K562 (cell line): Measurements from ENCODE around the gene CEACAM5. TPM values are rescaled to one million over a fixed set of nuclear protein-coding genes. Genes with fewer than 3 reads are reported as not detected.

Experiments used
- ETV6 ChIP-seq, 3 experiments: fragments of 150-350 bp in 1 of 3; sonication (generic) in 1 of 3; formaldehyde crosslinking in 1 of 3; IDR thresholded peaks; 2 replicates each; pipeline versions ENCODE4 v1.6.1 to v1.8.0; 2014 to 2022; ENCODE audit warnings: borderline replicate concordance in 2 of 3, low read depth in 2 of 3, antibody characterized with exemption in 1 of 3, low read length in 1 of 3, mild to moderate bottlenecking in 1 of 3, missing genetic modification reagents in 1 of 3
- GTF2A2 ChIP-seq: IDR thresholded peaks from 2 replicates; pipeline ENCODE4 v1.6.1; 2016; ENCODE audit warnings: mild to moderate bottlenecking, missing genetic modification characterization, missing compliant biosample characterization
- GTF2B ChIP-seq: IDR thresholded peaks from 2 replicates; pipeline ENCODE4 v1.6.1; 2011; ENCODE audit not compliant: insufficient read length; ENCODE audit errors: extremely low read depth
- RAD21 ChIP-seq, 2 experiments: fragments of 250-450 bp in 1 of 2; fragments of 450-650 bp in 1 of 2; sonication (Bioruptor Pico) in 1 of 2; formaldehyde crosslinking in 1 of 2; IDR thresholded peaks in 1 of 2; conservative IDR thresholded peaks in 1 of 2; 2 replicates each; pipeline versions ENCODE4 v1.4.0 to v1.8.0; 2020 to 2022; ENCODE audit warnings: mild to moderate bottlenecking in 2 of 2, moderate library complexity in 1 of 2
- ZNF146 ChIP-seq: IDR thresholded peaks from one replicate; pipeline ENCODE4 v1.6.1; 2018; ENCODE audit warnings: missing compliant biosample characterization; ENCODE audit not compliant: unreplicated experiment
- ZNF274 ChIP-seq: IDR thresholded peaks from 2 replicates; pipeline ENCODE4 v1.6.1; 2011; ENCODE audit warnings: low read depth, mild to moderate bottlenecking, low read length, moderate library complexity, borderline replicate concordance
- polyA plus RNA-seq, 8 experiments: library from polyadenylated mRNA; depleted of rRNA in 4 of 8; stranded (reverse) in 5 of 8; unstranded in 3 of 8; fragments of >200 nt; fragmentation: Nextera tagmentation in 2 of 8; fragmentation: Illumina TruSeq in 1 of 8; extraction: Ambion mirVana in 2 of 8; extraction: Trizol in 1 of 8; gene quantifications; 2 replicates each; pipeline versions ENCODE4 v1.2.1 to v1.2.3, GENCODE V29; 2011 to 2014; ENCODE audit warnings: inconsistent platforms in 1 of 8, missing spikeins in 1 of 8
- total RNA-seq, 7 experiments: library from RNA; depleted of rRNA in 6 of 7; stranded (reverse); fragments of >200 nt in 6 of 7; fragmentation: Illumina TruSeq in 2 of 7; extraction: Trizol in 2 of 7; gene quantifications; 2 replicates each; pipeline versions ENCODE4 v1.2.1 to v1.2.3, GENCODE V29; 2011 to 2021; ENCODE audit warnings: low replicate concordance in 1 of 7
- TF ChIP-seq, protein P1 (sequence below), 3 experiments: fragments of 200-800 bp in 1 of 3; fragments of 250-450 bp in 1 of 3; fragments of 450-650 bp in 1 of 3; sonication (Bioruptor Pico) in 1 of 3; sonication (Bioruptor generic) in 1 of 3; formaldehyde crosslinking in 1 of 3; IDR thresholded peaks; 2 replicates each; pipeline versions ENCODE4 v1.6.1 to v1.8.0; 2016 to 2022; ENCODE audit warnings: mild to moderate bottlenecking in 2 of 3, missing genetic modification characterization in 2 of 3, missing compliant biosample characterization in 1 of 3, moderate library complexity in 1 of 3
- TF ChIP-seq, protein P2 (sequence below): sonication (generic); formaldehyde crosslinking; IDR thresholded peaks from 2 replicates; pipeline ENCODE4 v1.8.1; 2023; ENCODE audit warnings: mild to moderate bottlenecking, missing genetic modification reagents

CEACAM5 gene
- total and polyA plus RNA-seq, 9 of the 15 experiments (the other 6 are each of a cell fraction or from before 2014, with no cell fraction given) = 0.33 TPM; not detected in 8

DNA sequence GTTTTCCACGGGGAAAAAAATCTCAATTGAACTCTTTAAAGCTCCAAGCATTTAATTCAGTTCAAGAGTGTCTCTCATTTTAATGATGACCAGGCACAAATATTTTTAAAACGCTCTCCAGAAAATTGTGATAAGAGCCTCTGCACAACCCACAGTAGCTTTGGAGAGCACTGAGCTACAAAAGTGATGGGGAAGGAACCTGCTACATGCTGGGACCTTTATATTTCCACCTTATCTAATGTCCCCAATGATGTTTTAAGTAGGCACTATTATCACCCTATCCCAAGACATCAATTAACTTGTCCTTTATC, 32.8 kb downstream of the CEACAM5 start (continued):
- TF ChIP-seq, protein P1, sequence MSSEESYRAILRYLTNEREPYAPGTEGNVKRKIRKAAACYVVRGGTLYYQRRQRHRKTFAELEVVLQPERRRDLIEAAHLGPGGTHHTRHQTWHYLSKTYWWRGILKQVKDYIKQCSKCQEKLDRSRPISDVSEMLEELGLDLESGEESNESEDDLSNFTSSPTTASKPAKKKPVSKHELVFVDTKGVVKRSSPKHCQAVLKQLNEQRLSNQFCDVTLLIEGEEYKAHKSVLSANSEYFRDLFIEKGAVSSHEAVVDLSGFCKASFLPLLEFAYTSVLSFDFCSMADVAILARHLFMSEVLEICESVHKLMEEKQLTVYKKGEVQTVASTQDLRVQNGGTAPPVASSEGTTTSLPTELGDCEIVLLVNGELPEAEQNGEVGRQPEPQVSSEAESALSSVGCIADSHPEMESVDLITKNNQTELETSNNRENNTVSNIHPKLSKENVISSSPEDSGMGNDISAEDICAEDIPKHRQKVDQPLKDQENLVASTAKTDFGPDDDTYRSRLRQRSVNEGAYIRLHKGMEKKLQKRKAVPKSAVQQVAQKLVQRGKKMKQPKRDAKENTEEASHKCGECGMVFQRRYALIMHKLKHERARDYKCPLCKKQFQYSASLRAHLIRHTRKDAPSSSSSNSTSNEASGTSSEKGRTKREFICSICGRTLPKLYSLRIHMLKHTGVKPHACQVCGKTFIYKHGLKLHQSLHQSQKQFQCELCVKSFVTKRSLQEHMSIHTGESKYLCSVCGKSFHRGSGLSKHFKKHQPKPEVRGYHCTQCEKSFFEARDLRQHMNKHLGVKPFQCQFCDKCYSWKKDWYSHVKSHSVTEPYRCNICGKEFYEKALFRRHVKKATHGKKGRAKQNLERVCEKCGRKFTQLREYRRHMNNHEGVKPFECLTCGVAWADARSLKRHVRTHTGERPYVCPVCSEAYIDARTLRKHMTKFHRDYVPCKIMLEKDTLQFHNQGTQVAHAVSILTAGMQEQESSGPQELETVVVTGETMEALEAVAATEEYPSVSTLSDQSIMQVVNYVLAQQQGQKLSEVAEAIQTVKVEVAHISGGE (CRISPR knock-in tag; IDR thresholded peaks at IDR 0.05) = no peak
- TF ChIP-seq, protein P2, sequence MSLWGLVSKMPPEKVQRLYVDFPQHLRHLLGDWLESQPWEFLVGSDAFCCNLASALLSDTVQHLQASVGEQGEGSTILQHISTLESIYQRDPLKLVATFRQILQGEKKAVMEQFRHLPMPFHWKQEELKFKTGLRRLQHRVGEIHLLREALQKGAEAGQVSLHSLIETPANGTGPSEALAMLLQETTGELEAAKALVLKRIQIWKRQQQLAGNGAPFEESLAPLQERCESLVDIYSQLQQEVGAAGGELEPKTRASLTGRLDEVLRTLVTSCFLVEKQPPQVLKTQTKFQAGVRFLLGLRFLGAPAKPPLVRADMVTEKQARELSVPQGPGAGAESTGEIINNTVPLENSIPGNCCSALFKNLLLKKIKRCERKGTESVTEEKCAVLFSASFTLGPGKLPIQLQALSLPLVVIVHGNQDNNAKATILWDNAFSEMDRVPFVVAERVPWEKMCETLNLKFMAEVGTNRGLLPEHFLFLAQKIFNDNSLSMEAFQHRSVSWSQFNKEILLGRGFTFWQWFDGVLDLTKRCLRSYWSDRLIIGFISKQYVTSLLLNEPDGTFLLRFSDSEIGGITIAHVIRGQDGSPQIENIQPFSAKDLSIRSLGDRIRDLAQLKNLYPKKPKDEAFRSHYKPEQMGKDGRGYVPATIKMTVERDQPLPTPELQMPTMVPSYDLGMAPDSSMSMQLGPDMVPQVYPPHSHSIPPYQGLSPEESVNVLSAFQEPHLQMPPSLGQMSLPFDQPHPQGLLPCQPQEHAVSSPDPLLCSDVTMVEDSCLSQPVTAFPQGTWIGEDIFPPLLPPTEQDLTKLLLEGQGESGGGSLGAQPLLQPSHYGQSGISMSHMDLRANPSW (CRISPR knock-in tag) = no peak
- TF ChIP-seq ZNF146 (no peak), ZNF274 (no peak), ETV6 (IDR thresholded peaks at IDR 0.05; ENCODE audit: borderline replicate concordance in 1 of 2, low read depth in 2 of 2, low read length in 1 of 2) (no peak), ETV6 (CRISPR knock-in tag; IDR thresholded peaks at IDR 0.05; ENCODE audit: borderline replicate concordance) (no peak), RAD21 (CRISPR knock-in tag; conservative IDR thresholded peaks at IDR 0.05 in 1 of 2, IDR thresholded peaks at IDR 0.05 in 1 of 2) (no peak), GTF2B (no peak), GTF2A2 (no peak)
